ENCODE measurements around the gene ZNF366.
A peak's percentile ranks its signal among the peaks of the same experiment; 100 is the strongest.

The ZNF366 gene

GRCh38 chr5:72464071-72464470 lies 43.1 kb downstream of the ZNF366 start:
- no peak for DNase-seq (ENCODE audit: low spot score)

GRCh38 chr5:72463449-72464052 lies 43.7 kb downstream of the ZNF366 start:
- no peak for DNase-seq (ENCODE audit: low spot score)

- no peak for DNase-seq (ENCODE audit: low spot score)
Observed at GRCh38 chr5:72460413-72460812, 46.8 kb downstream of the ZNF366 start.

GRCh38 chr5:72459913-72460312 lies 47.3 kb downstream of the ZNF366 start:
- DNase-seq (ENCODE audit: low spot score): no peak

- DNase-seq (ENCODE audit: low spot score): no peak
Observed at GRCh38 chr5:72459089-72459661, 48.0 kb downstream of the ZNF366 start.

GRCh38 chr5:72458407-72458806 lies 48.8 kb downstream of the ZNF366 start:
- DNase-seq (ENCODE audit: low spot score): no peak

- DNase-seq (ENCODE audit: low spot score): no peak
Observed at GRCh38 chr5:72457491-72457890, 49.7 kb downstream of the ZNF366 start.

- DNase-seq (ENCODE audit: low spot score): no peak
Observed at GRCh38 chr5:72456391-72457074, 50.7 kb downstream of the ZNF366 start.

GRCh38 chr5:72455476-72455875 lies 51.7 kb downstream of the ZNF366 start:
- no peak for DNase-seq (ENCODE audit: low spot score)

- no peak for DNase-seq (ENCODE audit: low spot score)
Observed at GRCh38 chr5:72454996-72455395, 52.2 kb downstream of the ZNF366 start.

- no peak for DNase-seq (ENCODE audit: low spot score)
Observed at GRCh38 chr5:72453246-72453775, 53.9 kb downstream of the ZNF366 start.

GRCh38 chr5:72452515-72453245 lies 54.5 kb downstream of the ZNF366 start:
- DNase-seq (ENCODE audit: low spot score): peak; percentile 16

GRCh38 chr5:72451741-72452505 lies 55.3 kb downstream of the ZNF366 start:
- no peak for DNase-seq (ENCODE audit: low spot score)

GRCh38 chr5:72448368-72448767 lies 58.8 kb downstream of the ZNF366 start:
- DNase-seq (ENCODE audit: low spot score): no peak

GRCh38 chr5:72447751-72448150 lies 59.5 kb downstream of the ZNF366 start:
- no peak for DNase-seq (ENCODE audit: low spot score)

GRCh38 chr5:72445969-72446368 lies 61.2 kb downstream of the ZNF366 start:
- no peak for DNase-seq (ENCODE audit: low spot score)

GRCh38 chr5:72443883-72444282 lies 63.3 kb downstream of the ZNF366 start:
- no peak for DNase-seq (ENCODE audit: low spot score)

GRCh38 chr5:72441862-72442540 lies 65.2 kb downstream of the ZNF366 start:
- peak; percentile 16 for DNase-seq (ENCODE audit: low spot score)

- no peak for DNase-seq (ENCODE audit: low spot score)
Observed at GRCh38 chr5:72441094-72441723, 66.0 kb downstream of the ZNF366 start.

- DNase-seq (ENCODE audit: low spot score): no peak
Observed at GRCh38 chr5:72440207-72440638, 67.0 kb downstream of the ZNF366 start.

GRCh38 chr5:72439192-72439591 lies 68.0 kb downstream of the ZNF366 start:
- DNase-seq (ENCODE audit: low spot score): no peak

All from SW480 (cell line).